NCI-H146 (cell line): Measurements from ENCODE around the gene FHL2.

Experiments used
- DNase-seq: peaks from one replicate; lab custom pipeline; 2025; lab: John Stamatoyannopoulos, UW

FHL2 gene

DNA sequence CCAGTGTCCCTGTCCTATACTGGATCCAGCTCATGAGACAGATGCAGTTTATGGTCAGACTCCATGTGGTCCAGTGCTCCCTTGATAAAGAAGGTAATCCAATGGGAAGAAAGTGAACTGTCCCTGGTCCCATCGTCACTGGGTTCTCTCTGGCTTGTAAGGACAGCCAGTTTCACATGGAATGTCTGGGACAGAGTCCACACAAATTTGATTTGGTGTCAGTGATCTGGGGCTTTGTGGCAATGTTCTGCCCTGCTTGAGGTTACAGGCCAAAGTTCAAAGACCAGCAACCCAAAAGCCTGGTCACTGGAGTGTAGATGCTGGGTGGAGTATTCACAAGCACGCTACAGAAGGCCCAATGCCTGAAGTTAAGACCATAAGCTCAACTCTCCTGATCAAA is 22.2 kb upstream of the FHL2 start:
- DNase-seq, result no peak

DNA sequence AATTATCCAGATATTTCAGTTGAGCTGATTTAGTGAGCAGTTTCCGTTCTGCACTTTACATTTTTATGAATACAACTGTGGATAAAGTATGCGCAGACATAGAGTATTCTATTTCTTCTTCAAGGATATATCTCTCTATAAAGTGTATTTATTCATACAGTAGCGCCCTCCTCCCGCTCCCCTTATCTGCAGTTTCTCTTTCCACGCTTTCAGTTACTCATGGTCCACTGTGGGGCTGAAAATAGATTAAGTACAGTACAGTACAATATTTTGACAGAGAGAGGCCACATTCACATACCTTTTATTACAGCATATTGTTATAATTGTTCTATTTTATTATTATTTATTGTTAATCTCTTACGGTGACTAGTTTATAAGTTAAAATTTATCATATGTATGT is 19.7 kb upstream of the FHL2 start:
- DNase-seq, result no peak

DNA sequence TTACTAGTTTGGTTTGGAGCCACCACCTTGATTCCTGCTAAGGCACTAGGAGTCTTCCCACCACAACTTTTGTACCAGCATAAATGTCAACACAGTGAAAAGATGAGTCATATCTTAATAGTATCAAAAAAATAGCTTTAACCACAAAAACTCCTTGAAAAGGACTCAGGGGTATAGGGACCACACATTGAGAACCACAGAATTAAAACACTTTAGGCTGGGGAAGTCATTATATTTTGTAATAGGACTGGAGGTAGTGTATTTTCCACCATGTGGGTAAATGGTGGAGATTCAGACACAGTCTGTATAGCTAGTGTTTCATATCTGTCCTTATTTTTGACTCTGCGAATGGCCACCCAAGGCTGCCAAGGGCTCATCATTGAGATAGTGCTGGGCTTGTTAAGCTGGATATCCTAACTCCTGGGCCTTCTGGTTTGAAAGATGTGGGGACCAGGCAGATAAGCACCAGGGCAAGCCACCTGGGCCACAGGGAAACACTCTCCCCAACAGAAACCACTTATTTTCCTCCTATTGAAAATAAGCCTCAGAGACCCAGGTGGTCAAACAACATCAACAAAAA is 19.1 kb upstream of the FHL2 start:
- DNase-seq, result no peak

DNA sequence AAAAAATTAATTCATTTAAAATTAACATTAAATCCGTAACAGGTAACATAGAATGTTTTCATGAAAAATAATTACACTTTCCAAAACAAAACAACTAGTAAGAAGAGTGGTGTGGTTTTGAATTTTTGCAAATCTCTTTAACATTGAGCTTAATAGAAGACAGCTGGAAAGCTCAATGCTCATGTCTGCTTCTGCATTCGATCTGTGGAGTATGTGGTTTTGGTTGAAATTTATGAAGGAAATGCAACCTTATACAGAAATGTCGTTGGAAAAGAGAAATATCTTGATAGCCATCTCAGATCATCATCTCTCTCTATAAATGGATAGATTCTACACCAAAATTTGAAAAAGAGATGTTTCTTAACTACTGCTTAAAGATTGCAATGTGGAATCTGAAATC is 17.3 kb upstream of the FHL2 start:
- no peak for DNase-seq

DNA sequence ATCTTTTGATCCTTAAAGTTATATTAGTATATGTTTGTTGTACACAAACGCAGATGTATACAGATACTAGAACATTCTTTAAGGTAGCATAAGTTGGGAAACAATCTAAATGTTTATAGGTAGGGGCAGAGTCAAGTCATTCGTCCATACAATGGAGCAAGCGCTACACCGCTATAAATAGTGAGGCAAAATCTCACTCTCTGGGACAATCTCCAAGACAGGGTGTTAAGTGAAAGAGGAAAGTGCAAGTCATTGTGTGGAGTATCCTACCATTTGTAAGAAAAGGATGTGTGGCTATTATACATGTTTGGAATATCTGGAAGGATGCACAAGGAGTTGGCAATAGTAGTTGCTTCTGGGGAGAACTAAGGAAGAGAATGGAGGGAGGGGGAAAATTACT is 16.2 kb upstream of the FHL2 start:
- DNase-seq, result no peak

DNA sequence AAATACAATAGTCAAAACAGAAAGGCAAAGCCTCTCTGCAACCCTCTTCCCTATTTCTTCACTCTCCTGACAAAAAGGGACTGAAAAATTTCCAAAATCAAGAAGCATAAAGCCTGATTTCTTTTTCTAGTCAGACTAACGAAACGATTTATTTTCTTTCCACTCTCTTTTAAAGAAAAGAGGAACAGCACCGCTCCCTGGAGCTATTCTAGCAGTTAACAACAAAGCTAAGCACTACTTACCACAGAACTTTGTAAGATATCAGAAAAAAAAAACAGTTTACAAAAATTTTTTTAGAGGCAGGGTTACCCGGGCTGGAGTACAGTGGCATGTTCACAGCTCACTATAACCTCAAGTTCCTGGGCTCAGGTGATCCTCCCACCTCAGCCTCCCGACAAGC is 14.4 kb upstream of the FHL2 start:
- no peak for DNase-seq

DNA sequence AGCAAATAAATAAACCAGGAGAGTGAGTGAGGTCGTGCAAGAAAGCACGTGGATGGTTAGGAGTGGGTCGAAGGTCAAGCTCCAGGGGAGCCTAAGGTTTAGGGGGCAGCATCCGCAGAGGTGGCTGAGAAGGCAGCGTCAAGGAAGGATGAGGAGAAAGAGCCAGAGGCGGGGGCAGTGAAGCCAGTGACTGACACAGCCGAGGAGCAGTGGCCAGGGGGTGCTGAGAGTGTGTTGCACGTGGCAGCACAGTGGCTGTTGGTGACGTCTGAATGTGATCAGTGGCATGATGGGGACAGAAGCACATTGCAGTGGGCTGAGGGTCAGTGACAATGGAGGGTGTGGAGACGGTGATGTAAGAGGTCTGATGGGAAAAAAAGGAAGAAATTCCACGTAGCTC is 13.7 kb upstream of the FHL2 start:
- no peak for DNase-seq

DNA sequence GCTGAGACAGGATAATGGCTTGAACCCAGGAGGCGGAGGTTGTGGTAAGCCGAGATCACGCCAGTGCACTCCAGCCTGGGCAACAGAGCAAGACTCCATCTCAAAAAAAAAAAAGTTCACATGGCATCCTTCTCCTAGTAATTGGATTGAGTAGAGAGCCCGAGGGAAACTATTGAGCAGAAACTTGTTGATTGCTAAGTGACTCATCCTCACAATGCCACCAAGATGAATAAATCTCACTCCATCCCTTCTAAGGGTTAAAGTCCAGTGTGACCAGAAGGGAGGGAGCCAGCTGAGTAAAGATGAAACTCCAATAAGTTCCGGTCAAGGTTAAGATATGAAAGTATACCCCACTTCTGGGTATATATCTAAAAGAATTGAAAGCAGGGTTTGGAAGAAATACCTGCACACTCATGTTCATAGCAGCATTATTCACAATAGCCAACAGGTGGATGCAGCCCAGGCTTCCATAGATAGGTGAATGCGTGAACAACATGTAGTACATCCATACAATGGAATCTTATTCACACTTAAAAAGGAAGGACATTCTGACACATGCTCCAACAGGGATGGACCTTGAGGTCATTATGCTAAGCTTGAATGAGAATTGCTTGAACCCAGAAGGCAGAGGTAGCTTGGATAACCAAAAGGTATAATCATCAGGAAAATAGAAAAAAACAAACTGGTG is 13.0 kb upstream of the FHL2 start:
- no peak for DNase-seq

DNA sequence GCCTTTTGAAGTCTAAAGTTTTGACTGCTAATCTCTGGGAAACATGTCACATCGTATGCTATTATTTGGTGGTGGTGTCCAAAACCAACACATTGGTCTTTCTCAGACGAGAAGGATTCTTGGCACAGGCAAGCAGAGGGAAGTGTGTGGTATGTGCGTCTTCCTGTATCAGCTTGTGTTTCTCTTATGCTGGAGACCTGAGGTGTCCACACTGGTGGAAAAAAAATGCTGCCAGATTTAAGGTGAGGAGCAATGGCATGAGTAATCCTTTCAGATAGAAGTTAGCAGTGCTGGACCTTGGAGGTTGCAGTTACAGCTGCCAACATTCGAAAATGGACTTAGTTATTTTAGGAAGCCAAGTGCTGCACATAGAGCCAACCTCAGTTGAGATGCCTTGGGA is 11.7 kb upstream of the FHL2 start:
- DNase-seq, result no peak

DNA sequence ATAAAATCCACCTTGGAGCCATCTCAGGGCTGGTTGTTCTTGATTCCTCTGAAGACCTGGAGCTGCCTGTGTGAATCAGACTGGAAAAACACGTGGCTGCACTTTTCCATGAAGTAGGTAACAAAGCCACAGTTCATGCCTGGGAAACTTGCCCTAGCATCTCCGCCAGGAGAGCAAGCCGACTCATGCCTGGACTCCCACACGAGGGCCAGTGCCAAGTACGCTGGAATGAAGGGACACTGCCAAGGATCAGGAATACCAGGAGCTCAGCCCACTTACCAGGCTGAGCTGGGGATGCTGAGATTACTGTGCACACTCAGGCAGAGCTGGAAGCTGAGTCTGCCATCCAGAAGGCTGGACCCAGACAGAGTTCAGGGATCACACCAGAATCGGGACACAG is 10.9 kb upstream of the FHL2 start:
- no peak for DNase-seq

DNA sequence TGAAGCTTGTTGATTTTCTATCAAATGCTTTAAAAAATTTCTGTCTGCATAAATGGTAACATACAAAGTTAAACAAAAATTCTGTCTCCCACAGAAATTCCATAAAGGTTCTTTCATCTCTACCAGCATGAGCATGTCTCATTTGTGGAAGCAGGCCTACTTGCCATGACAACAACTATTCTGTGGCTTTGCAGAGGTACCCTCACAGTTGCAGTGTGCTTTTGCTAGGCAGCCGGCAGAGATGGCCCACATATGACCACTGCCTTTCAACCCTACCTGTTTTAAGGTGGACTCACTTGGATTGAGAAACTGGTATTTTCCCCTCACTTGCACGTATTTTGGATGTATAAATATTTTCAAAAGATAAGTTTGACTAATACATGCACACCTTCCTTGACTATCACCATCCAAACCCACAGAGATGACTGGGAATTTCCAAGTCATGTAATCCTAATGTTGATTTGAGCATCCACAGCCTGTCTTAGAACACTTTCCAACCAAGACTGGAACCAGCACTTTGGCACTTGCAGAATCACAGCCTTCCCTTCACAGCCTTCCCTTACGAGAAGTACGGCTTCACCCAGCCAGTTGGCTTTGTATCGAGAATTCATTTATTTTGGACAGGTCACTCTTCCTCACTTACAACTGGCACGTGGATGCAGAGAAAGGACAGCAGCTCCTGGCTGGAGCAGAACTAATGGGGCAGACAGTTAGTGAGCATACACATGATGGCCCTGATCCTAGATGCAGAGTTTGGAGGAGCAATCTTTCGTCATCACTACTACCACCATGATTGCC is 9.3 kb upstream of the FHL2 start:
- no peak for DNase-seq

DNA sequence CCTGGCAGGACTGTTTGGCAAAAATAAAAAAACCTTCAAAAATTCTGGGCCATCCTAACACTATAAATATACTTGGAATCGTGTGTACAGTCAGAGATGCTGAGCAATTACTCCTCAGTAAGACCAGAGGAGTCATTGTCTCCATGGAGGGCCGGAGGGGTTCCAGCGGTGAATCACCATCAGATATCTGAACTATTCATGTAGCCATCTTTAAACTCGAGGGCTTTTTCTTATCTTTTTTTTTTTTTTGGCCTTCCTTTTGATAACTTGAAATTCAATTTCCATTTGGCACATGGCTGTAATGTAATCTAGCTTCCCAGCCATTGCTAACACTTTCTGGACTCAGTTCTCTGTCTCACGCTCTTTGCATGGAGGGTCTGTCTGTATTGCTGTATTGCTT is 7.4 kb upstream of the FHL2 start:
- no peak for DNase-seq

DNA sequence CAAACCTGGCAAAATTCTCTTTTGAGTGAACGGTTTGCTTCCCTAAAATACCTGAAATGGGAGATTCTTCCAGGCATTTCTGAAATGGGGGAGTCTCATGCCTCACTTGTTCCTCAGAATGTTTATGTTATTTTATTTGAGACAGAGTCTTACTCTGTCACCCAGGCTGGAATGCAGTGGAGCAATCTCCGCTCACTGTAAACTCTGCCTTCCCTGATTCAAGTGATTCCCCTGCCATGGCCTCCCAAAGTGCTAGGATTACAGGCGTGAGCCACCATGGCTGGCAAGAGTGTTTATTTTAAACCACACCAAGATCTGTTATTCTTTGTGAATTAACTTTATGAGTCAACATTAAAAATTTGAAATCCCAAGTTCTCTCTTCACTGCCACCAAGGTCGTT is 6.4 kb upstream of the FHL2 start:
- no peak for DNase-seq

DNA sequence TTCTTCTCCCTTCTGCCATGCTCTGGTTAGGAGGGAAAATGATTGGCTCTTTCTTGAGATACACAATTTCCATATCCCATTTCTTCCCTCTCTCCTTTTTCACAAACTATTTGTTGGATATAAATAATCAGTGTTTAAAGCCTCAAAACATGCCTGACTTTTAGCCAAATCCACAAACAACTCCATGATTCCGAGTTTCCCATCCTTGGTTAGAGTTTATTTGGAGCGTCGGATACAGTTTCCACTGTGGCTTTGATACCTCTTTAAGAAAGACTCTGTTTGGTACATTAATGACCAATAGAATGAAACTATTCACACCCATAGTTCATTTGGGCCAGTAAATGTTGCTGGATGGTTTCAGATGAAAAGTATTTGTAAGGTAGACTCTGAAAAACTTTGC is 5.9 kb upstream of the FHL2 start:
- DNase-seq, result no peak

DNA sequence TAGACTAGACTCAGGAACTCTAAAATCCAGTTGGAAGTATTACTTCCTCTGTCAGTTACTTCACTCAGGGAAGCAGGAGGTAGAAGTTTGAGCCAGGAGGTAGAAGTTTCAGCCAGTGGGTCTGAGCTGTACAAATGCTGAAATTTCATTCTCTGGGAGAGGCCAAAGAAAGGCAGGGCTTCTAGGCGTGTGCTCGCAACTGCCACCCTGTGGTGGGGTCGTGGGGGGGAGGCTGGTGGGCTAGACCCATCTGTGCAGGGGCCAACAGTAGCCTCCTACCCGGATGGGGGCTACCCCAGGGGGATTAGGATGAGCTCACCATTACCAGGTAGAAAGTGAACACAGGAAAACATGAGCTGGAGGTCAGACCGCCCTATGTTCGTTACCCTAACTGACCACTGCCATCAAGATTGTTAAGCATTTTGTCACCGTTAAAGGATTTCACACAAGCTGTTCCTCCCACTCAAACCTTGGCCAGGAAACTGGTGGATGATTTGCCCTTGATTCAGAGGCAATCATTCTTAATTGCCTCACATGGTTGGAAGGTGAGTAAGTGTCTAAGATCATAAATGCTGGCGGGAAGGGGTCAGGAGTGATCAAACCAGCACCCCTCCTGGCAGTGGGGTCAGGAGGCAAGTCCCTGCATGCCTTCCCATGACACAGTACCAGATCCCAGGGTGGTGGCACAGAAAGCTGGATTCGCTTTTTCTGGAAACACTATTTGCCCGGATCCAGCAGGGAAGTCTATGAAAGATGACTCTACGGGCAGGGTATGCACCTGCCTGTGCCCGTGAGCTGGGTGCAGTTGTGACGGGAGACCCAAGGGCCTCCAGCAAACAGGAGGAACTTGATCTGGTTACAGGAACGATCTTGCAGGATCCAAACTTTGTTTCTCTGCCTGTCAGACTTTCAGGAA is 5.2 kb upstream of the FHL2 start:
- no peak for DNase-seq

DNA sequence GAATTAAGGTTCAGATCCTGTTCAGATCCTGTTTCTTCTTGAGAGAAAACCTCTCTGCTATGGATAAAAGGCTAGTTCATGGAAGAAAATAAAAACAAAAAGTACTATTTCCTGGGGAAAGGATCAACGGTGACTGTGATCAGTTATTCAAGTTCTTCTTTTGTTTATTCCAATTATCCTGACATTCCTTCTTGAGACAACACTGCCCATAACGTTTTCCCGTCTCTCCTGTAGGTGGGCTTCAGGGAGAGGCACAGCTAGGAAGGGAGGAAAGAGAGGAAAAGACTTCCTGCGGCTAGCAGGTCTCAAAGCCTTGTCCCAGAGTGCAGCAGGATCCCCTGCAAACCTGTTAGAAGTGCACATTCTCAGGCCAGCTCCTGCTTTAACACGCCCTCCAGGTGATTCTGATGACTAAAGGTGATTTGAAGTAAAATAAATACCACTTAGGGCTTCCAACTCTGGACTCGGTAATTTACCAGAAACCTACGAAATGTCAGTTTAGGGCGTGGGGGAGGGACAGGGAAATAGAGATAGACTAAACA is 4.5 kb upstream of the FHL2 start:
- DNase-seq, result no peak

DNA sequence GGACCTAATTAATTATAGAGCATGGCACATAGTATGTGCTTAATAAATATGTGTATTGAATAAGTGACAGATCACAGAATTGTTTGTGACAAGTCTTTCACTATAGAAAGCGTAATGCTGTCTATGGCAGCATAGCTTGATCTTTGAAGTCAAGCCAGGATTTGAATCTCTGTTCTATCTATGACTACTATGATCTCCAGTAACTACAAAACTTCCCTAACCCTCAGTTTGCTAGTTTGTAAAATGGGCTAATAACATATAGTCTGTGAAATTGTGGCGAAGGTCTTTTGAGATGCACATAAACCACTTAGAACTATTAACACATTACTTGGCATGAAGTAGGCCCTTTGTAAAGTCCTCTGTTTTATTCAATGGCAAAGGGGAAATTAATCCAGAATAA is 4.0 kb upstream of the FHL2 start:
- DNase-seq, result no peak

DNA sequence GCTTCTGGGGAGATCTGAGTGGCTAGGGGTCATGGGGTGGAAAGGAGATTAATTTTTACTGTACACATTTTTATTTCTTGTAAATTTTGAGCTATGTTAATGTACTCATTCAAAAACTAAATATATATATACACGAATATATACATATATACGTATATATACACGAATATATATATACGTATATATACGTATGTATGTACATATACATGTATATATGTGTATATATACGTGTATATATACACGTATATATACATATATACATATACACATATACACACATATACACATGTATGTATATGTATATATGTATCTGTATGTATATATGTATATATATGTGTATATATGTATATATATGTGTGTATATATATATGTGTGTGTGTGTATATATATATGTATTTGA is 3.0 kb upstream of the FHL2 start:
- DNase-seq, result no peak

DNA sequence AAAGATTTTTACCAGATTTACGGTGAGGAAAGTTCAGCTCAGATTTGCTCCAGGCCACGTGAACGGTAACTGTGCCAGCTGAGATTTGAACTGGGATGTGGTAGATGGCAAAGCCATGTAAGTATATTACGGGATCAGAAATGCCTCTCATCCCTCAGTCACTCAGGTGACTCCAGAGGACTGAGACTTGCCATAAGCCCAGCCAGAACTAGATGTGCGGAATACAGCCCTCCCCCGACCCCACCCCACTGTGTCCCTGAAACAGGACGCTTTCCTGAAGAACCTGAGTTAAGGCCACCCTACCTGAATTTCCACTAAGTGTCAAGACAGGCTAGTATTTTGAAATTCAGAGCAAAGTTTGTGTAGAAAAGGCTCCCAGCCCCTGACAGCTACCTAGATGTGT is 1.3 kb upstream of the FHL2 start:
- DNase-seq, result no peak

DNA sequence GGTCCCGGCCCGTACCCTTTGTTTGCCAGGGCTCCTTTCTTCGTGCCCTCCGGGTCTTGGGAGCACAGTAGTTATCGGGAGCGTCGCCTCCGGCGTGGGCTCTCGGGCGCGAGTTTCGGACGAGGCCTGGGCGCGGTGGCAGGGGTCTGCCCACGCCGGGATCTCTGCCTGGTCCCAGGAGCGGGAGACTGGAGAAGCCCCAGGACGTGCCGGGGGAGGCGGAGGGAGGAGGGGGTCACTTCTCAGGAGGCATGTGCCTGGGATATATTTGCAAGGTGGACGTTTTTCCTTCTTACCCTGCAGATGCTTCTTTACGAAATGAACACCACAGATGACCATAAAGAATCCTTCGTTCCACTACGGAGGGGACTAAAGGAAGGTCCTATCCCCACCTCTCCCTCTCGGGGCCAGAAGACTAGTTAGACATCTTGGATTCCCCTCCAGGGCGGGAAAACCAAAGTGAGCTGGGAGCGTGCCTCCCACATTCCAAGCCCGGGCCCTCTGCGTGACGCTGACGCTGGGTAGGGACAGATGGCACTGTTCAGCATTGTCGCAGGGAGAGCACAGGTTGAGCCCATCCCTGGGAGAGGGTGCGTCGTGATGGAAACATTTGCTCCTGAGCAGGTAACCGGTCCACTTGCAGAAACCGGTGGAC is 483 bp upstream of the FHL2 start:
- DNase-seq, result no peak

DNA sequence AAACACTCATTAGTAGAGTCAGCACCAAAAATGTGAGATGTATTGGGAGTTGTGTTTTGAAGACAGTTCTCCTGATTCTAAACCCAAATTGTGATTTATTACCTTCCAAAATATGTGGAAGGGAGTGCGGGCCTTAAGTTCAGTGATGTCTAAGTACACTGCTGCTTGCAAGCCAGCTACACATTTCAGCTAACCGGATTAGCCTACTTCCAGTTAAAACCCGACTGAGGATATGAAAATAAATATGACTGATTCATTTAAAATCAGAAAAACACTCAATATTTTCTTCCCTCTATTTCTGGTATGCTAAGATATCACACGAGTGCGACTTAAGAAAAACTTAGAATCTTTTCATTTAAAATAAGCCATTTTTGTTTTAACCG is 907 bp downstream of the FHL2 start:
- DNase-seq, result no peak
